Renal cortex interstitium (tissue), 11 donors: Measurements from ENCODE around the gene METTL24. TPM values are rescaled to one million over a fixed set of nuclear protein-coding genes. Genes with fewer than 3 reads are reported as not detected.
A peak's percentile ranks its signal among the peaks of the same experiment; 100 is the strongest.
"Not testable (repeated sequence)": the region's sequence is repeated elsewhere in the genome, so short reads cannot be mapped to it uniquely, and the experiment has no call there.

Experiments
- DNase-seq, 11 donors: peaks; one replicate each; pipeline ENCODE4 v3.0.0-alpha.2; 2013; ENCODE audit warnings: low read depth in 9 of 11, low spot score in 4 of 11; ENCODE audit errors: extremely low read depth in 1 of 11
- polyA plus RNA-seq, 3 donors: library from polyadenylated mRNA; unstranded; fragments of 120-200 nt; gene quantifications; one replicate each; pipeline ENCODE4 v1.2.1, GENCODE V29; 2013; ENCODE audit not compliant: insufficient read length in 3 of 3

Gene METTL24
- polyA plus RNA-seq, 3 donors: 13.4 to 15.6 (median 14.6) TPM

- DNase-seq: no peak
Measured at GRCh38 chr6:110239526-110240274, 118.4 kb downstream of the METTL24 start.

GRCh38 chr6:110236007-110236406 lies 122.1 kb downstream of the METTL24 start:
- not testable (repeated sequence) for DNase-seq

- peak in 1 of 11 donors; percentile 5 for DNase-seq
Measured at GRCh38 chr6:110233770-110234374, 124.3 kb downstream of the METTL24 start.

- no peak for DNase-seq
Measured at GRCh38 chr6:110232450-110232849, 125.7 kb downstream of the METTL24 start.

GRCh38 chr6:110226261-110226660 lies 131.9 kb downstream of the METTL24 start:
- DNase-seq: no peak

- DNase-seq: no peak
Measured at GRCh38 chr6:110221738-110222137, 136.4 kb downstream of the METTL24 start.

- no peak for DNase-seq
Measured at GRCh38 chr6:110217266-110217665, 140.9 kb downstream of the METTL24 start.

GRCh38 chr6:110216140-110216539 lies 142.0 kb downstream of the METTL24 start:
- no peak for DNase-seq

- DNase-seq: no peak
Measured at GRCh38 chr6:110214338-110214737, 143.8 kb downstream of the METTL24 start.

- no peak for DNase-seq
Measured at GRCh38 chr6:110211753-110212152, 146.4 kb downstream of the METTL24 start.

GRCh38 chr6:110207652-110208051 lies 150.5 kb downstream of the METTL24 start:
- DNase-seq: no peak

- no peak for DNase-seq
Measured at GRCh38 chr6:110201151-110201884, 156.8 kb downstream of the METTL24 start.

- DNase-seq: no peak
Measured at GRCh38 chr6:110198561-110198960, 159.6 kb downstream of the METTL24 start.

- no peak for DNase-seq
Measured at GRCh38 chr6:110196874-110197273, 161.3 kb downstream of the METTL24 start.

- no peak for DNase-seq
Measured at GRCh38 chr6:110195639-110196038, 162.5 kb downstream of the METTL24 start.

Other genes with a start within 250 kb of the METTL24 start
- gene WASF1, start 178.7 kb downstream of the METTL24 start, polyA plus RNA-seq: 10 to 100 TPM; 39.4 to 65.9 (median 51.9) TPM
- gene CDC40, start 177.9 kb downstream of the METTL24 start, polyA plus RNA-seq: 10 to 100 TPM; 29.0 to 39.9 (median 35.3) TPM
- gene DDO, start 57.2 kb upstream of the METTL24 start, polyA plus RNA-seq: under 1 TPM; 0.30 to 0.89 (median 0.44) TPM
- under 1 TPM; 0.33 to 0.93 (median 0.38) TPM for gene SLC22A16, start 118.3 kb upstream of the METTL24 start, polyA plus RNA-seq